Trophoblast cell (in vitro differentiated cells and primary cell): ENCODE measurements around the gene KIF21A.
A peak's percentile ranks its signal among the peaks of the same experiment; 100 is the strongest.

ENCODE experiments used
- DNase-seq, 2 donors: peaks; one replicate each; pipeline ENCODE4 v3.0.0-alpha.2; 2016
- H2AFZ ChIP-seq: 2 replicates; pipeline ENCODE4 v1.6.1; 2013; ENCODE audit warnings: low read length, moderate library complexity, mild to moderate bottlenecking; ENCODE audit not compliant: insufficient read depth, poor library complexity
- H2AK5ac ChIP-seq: 2 replicates; pipeline ENCODE4 v1.6.1; 2013; ENCODE audit warnings: mild to moderate bottlenecking, low read length
- H2BK120ac ChIP-seq: 2 replicates; pipeline ENCODE4 v1.6.1; 2013; ENCODE audit warnings: low read length, mild to moderate bottlenecking, moderate library complexity; ENCODE audit not compliant: insufficient read depth, poor library complexity
- H2BK12ac ChIP-seq: 2 replicates; pipeline ENCODE4 v1.6.1; 2013; ENCODE audit warnings: mild to moderate bottlenecking, low read length, moderate library complexity
- H2BK5ac ChIP-seq: 2 replicates; pipeline ENCODE4 v1.6.1; 2013; ENCODE audit warnings: low read length, low read depth, moderate library complexity, mild to moderate bottlenecking; ENCODE audit not compliant: poor library complexity
- H3K14ac ChIP-seq: 2 replicates; pipeline ENCODE4 v1.6.1; 2013; ENCODE audit warnings: mild to moderate bottlenecking, low read length
- H3K18ac ChIP-seq: 2 replicates; pipeline ENCODE4 v1.6.1; 2013; ENCODE audit warnings: mild to moderate bottlenecking, low read length
- H3K23ac ChIP-seq: 2 replicates; pipeline ENCODE4 v1.6.1; 2013; ENCODE audit warnings: low read length
- H3K27ac ChIP-seq: 2 replicates; pipeline ENCODE4 v1.5.1; 2013; ENCODE audit warnings: low read depth, mild to moderate bottlenecking, inconsistent platforms, low read length, moderate library complexity
- H3K27me3 ChIP-seq: 2 replicates; pipeline ENCODE4 v1.6.1; 2013; ENCODE audit warnings: inconsistent platforms, mild to moderate bottlenecking, low read length, moderate library complexity; ENCODE audit not compliant: insufficient read depth
- H3K36me3 ChIP-seq, 2 experiments: 1 replicate in 1 of 2; 2 replicates in 1 of 2; pipeline ENCODE4 v1.6.1; 2013; ENCODE audit warnings: low read length in 2 of 2, mild to moderate bottlenecking in 2 of 2, moderate library complexity in 1 of 2; ENCODE audit not compliant: insufficient read depth in 2 of 2, control insufficient read depth in 1 of 2
- H3K4ac ChIP-seq: 2 replicates; pipeline ENCODE4 v1.6.1; 2013; ENCODE audit warnings: low read depth, mild to moderate bottlenecking, low read length, moderate library complexity
- H3K4me1 ChIP-seq, 2 experiments: 1 replicate in 1 of 2; 2 replicates in 1 of 2; pipeline ENCODE4 v1.6.1; 2013; ENCODE audit warnings: low read length in 2 of 2, mild to moderate bottlenecking in 2 of 2, moderate library complexity in 1 of 2; ENCODE audit not compliant: insufficient read depth in 2 of 2, control insufficient read depth in 1 of 2
- H3K4me2 ChIP-seq: 2 replicates; pipeline ENCODE4 v1.6.1; 2013; ENCODE audit warnings: inconsistent platforms, mild to moderate bottlenecking, low read length, moderate library complexity
- H3K4me3 ChIP-seq: 2 replicates; pipeline ENCODE4 v1.5.1; 2013; ENCODE audit warnings: mild to moderate bottlenecking, low read depth, low read length, inconsistent platforms
- H3K79me1 ChIP-seq: one replicate; pipeline ENCODE4 v1.6.1; 2013; ENCODE audit warnings: low read length
- H3K79me2 ChIP-seq: 2 replicates; pipeline ENCODE4 v1.6.1; 2013; ENCODE audit warnings: low read length, mild to moderate bottlenecking; ENCODE audit not compliant: control insufficient read depth, insufficient read depth, poor library complexity
- H3K9ac ChIP-seq: 2 replicates; pipeline ENCODE4 v1.6.1; 2013; ENCODE audit warnings: mild to moderate bottlenecking, low read length
- H3K9me3 ChIP-seq: 2 replicates; pipeline ENCODE4 v1.6.1; 2013; ENCODE audit warnings: low read depth, mild to moderate bottlenecking, control low read depth, inconsistent platforms, low read length; ENCODE audit not compliant: insufficient read depth
- H4K12ac ChIP-seq: 2 replicates; pipeline ENCODE4 v1.6.1; 2013; ENCODE audit warnings: low read depth, mild to moderate bottlenecking, low read length, moderate library complexity
- H4K8ac ChIP-seq: 2 replicates; pipeline ENCODE4 v1.6.1; 2013; ENCODE audit warnings: low read depth, mild to moderate bottlenecking, low read length, moderate library complexity
- H4K91ac ChIP-seq: one replicate; pipeline ENCODE4 v1.6.1; 2013; ENCODE audit warnings: low read depth, mild to moderate bottlenecking, low read length, moderate library complexity
- WGBS: extraction: QIAGEN DNeasy Blood & Tissue Kit; methylation state at CpG from one replicate; pipeline ENCODE4 v1.1.7; 2013; ENCODE audit warnings: missing lambda C conversion rate; ENCODE audit not compliant: insufficient read length, insufficient coverage; ENCODE audit errors: extremely low coverage; 5-methylcytosine and 5-hydroxymethylcytosine counted together

Gene KIF21A

GRCh38 chr12:39331539-39332261, 111.2 kb downstream of the KIF21A start:
- WGBS = 100% methylated on average over 1 of the region's 2 CpGs
- H2BK12ac ChIP-seq = no peak overlapping the region
- no peak overlapping the region for H3K14ac ChIP-seq
- no peak overlapping the region for H3K18ac ChIP-seq
- H4K12ac ChIP-seq = no peak overlapping the region
- H2BK120ac ChIP-seq = no peak overlapping the region
- no peaks in the 10 kb centered on the region for H3K4me1 ChIP-seq
- no peak overlapping the region for H4K8ac ChIP-seq
- no peaks in the 10 kb centered on the region for H3K79me2 ChIP-seq
- no peaks in the 10 kb centered on the region for H3K27me3 ChIP-seq
- H3K9ac ChIP-seq = no peak overlapping the region
- no peaks in the 10 kb centered on the region for H3K79me1 ChIP-seq
- H2AFZ ChIP-seq = no peak overlapping the region
- H3K4me2 ChIP-seq = no peak overlapping the region
- H3K23ac ChIP-seq = no peak overlapping the region
- no peak overlapping the region for H3K27ac ChIP-seq
- H4K91ac ChIP-seq = no peak overlapping the region
- H2AK5ac ChIP-seq = no peak overlapping the region
- no peak for DNase-seq
- H3K4me3 ChIP-seq = no peak overlapping the region
- no peak overlapping the region for H2BK5ac ChIP-seq
- no peak overlapping the region for H3K4ac ChIP-seq
- peaks cover 2% of the 10 kb centered on the region in 2 experiments for H3K36me3 ChIP-seq
- no peaks in the 10 kb centered on the region for H3K9me3 ChIP-seq

DNA sequence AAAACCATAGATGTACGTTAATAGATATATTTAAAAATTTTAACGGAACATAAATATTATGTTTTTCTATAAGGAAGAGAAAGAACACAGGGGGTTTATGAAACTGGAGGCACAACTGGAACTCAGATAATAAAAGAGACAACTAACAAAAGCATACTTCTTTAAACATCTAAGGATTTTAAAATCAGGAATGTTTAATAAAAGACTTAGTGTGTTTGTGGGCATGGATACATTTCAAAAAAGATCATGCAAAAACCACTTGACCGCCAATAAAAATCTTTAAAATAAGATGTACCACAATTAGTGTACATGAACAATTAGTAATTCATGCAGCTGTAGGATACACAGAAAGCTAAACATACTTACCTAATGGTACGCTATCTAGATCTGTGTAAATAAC, 113.0 kb downstream of the KIF21A start:
- WGBS = no CpG with 5 or more reads among the region's 4 CpGs
- Histone ChIP-seq H4K12ac (no peak overlapping the region), H2BK120ac (no peak overlapping the region), H3K14ac (no peak overlapping the region), H2AFZ (no peak overlapping the region), H3K4me3 (no peak overlapping the region), H3K36me3 (peaks cover 2% of the 10 kb centered on the region in 2 experiments), H2BK12ac (no peak overlapping the region), H3K9ac (no peak overlapping the region), H3K23ac (no peak overlapping the region), H3K27ac (no peak overlapping the region), H3K9me3 (no peaks in the 10 kb centered on the region), H3K79me2 (no peaks in the 10 kb centered on the region), H4K91ac (no peak overlapping the region), H2BK5ac (no peak overlapping the region), H4K8ac (no peak overlapping the region), H3K18ac (no peak overlapping the region), H3K4me2 (no peak overlapping the region), H3K4ac (no peak overlapping the region), H3K4me1 (no peaks in the 10 kb centered on the region), H3K27me3 (no peaks in the 10 kb centered on the region), H3K79me1 (no peaks in the 10 kb centered on the region), H2AK5ac (no peak overlapping the region)
- DNase-seq = no peak

DNA sequence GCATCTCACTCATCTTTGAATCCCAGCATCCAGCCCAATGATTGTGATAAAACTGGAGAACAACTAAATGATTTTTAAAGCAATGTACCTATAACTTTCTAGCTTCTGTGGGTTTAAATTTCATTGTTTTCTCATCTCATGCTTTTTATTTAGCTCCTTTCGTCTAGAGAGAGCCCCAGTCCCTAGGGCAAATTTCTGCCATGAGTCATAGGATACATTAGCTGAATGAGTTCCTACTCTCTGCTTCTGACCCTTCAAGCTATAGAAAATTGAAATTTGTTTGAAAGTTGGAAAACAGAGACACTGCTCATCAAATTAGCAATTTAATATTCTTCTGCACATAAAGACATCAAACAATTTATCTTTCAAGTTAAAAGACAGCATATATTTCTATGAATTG, 113.9 kb downstream of the KIF21A start:
- Histone ChIP-seq H2AFZ (no peak overlapping the region), H3K18ac (no peak overlapping the region), H2BK12ac (no peak overlapping the region), H3K36me3 (peaks cover 2% of the 10 kb centered on the region in 2 experiments), H3K4ac (no peak overlapping the region), H3K23ac (no peak overlapping the region), H3K4me3 (no peak overlapping the region), H3K27me3 (no peaks in the 10 kb centered on the region), H3K4me1 (no peaks in the 10 kb centered on the region), H3K9me3 (no peaks in the 10 kb centered on the region), H2BK120ac (no peak overlapping the region), H3K14ac (no peak overlapping the region), H4K91ac (no peak overlapping the region), H3K9ac (no peak overlapping the region), H4K8ac (no peak overlapping the region), H3K4me2 (no peak overlapping the region), H2AK5ac (no peak overlapping the region), H3K79me2 (no peaks in the 10 kb centered on the region), H4K12ac (no peak overlapping the region), H3K27ac (no peak overlapping the region), H3K79me1 (no peaks in the 10 kb centered on the region), H2BK5ac (no peak overlapping the region)
- no CpG with 5 or more reads among the region's 1 CpG for WGBS
- DNase-seq = peak in 1 of 2 donors; percentile 20

- H3K14ac ChIP-seq = no peak overlapping the region
- no peak overlapping the region for H2AK5ac ChIP-seq
- no peak overlapping the region for H2BK120ac ChIP-seq
- no peak overlapping the region for H3K27ac ChIP-seq
- peak; percentile 14 to 37 for DNase-seq
- no peak overlapping the region for H2BK5ac ChIP-seq
- no peak overlapping the region for H2BK12ac ChIP-seq
- H3K4me3 ChIP-seq = no peak overlapping the region
- no peak overlapping the region for H3K9ac ChIP-seq
- no peak overlapping the region for H3K4me2 ChIP-seq
- H2AFZ ChIP-seq = no peak overlapping the region
- H3K9me3 ChIP-seq = no peaks in the 10 kb centered on the region
- no peak overlapping the region for H4K12ac ChIP-seq
- H3K18ac ChIP-seq = no peak overlapping the region
- no peak overlapping the region for H3K23ac ChIP-seq
- H3K4ac ChIP-seq = no peak overlapping the region
- no peak overlapping the region for H4K91ac ChIP-seq
- H3K36me3 ChIP-seq = peaks cover 2% of the 10 kb centered on the region in 2 experiments
- no peaks in the 10 kb centered on the region for H3K79me2 ChIP-seq
- no peaks in the 10 kb centered on the region for H3K27me3 ChIP-seq
- WGBS = no CpG with 5 or more reads among the region's 6 CpGs
- H3K79me1 ChIP-seq = no peaks in the 10 kb centered on the region
- H3K4me1 ChIP-seq = no peaks in the 10 kb centered on the region
- no peak overlapping the region for H4K8ac ChIP-seq
Observed at GRCh38 chr12:39327965-39328364, 115.0 kb downstream of the KIF21A start.
